ENCODE measurements around the gene HDAC7.

The HDAC7 gene

DNA sequence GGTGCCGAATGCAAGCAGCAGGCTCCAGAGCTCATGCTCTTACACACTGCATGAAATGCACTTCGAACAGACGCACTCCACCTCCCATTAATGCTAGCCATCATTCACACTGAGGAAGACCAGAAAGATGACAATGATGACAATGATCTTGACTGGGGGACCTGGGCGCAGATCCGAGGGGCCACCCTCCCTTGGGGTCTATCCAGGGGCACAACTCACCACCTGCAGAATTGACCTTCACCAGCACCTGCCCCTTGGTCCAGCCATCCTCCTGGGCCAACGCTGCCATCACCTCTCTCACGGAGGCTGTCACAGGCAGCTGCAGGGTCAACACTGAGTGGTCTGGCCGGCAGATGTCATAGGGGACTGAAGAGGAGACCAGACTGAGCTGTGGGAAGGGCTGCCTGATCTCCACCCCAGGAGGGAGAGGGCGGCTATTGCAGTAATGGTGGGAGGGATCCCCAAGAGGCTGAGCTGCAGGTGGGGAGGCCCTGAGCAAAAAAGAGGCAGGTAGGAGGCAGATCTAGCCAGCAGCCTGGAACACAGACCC, 76.3 kb downstream of the HDAC7 start:
- no peak for DNase-seq

- DNase-seq: no peak
These were observed 77.4 kb downstream of the HDAC7 start for GRCh38 chr12:47742253-47742825.

GRCh38 chr12:47741340-47741703, 78.4 kb downstream of the HDAC7 start:
- no peak for DNase-seq

- no peak for DNase-seq
These were observed 78.9 kb downstream of the HDAC7 start for GRCh38 chr12:47740606-47741339.

DNA sequence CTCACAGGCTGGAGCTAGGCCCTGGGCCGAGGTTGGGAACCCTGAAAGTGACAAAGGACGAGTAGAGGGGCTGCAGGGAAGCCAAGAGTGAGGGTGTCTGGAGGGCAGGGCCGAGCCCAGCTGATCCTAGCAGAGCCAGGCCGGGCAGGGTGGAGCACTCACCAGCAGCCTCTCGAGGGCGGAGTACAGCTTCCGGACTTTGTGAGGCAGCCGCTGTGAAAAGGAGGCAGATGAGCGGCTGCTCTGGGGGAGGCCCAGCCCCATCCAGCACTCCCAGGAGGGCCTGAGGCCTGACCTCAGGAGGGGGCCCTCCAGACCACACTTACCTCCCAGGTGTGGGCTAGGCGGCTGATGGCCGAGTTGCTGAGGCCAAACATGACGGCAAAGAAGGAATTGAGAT, 79.7 kb downstream of the HDAC7 start:
- DNase-seq: no peak

GRCh38 chr12:47739297-47739696, 80.4 kb downstream of the HDAC7 start:
- no peak for DNase-seq

- no peak for DNase-seq
These were observed 81.6 kb downstream of the HDAC7 start for GRCh38 chr12:47737936-47738594.

DNA sequence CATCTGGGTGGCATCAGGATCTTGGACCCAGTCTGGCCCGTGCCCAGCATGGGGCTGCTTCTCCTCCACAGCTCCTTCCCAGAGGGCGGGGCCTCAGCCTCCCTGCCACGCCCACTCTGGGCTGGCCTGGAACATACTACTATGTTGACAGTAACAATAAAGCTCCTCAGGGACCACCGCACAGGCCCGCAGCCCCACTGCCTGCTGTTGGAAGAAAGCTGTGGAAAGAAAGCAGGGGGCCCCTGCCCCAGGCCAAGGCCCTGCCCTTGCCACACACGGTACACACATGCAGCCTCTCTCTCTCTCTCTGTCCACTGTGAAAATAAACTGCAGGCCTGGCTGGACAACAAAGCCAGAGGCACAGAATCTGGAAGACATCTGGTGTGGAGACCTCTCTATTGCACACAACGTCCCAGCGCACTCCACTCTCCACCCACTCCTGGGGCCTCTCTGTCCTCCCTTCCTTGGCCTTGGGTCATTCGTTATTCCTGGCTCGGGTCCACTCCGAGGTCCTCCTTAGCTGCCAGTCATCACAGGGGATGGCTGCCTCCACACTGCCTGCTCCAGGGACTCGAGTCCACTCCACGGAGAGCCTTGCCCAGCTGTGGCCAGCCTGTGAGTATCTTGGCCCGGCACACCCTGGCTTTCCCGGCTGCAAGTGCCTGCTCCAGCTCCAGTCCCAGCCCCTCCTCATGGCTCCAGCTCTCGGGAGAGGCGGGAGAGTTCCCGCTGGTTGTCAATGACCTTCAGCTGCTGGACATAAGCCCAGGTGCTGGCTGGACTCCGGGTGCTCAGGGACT, 82.6 kb downstream of the HDAC7 start:
- no peak for DNase-seq

GRCh38 chr12:47736216-47736615, 83.5 kb downstream of the HDAC7 start:
- no peak for DNase-seq

- no peak for DNase-seq
These were observed 84.1 kb downstream of the HDAC7 start for GRCh38 chr12:47735649-47736048.

DNA sequence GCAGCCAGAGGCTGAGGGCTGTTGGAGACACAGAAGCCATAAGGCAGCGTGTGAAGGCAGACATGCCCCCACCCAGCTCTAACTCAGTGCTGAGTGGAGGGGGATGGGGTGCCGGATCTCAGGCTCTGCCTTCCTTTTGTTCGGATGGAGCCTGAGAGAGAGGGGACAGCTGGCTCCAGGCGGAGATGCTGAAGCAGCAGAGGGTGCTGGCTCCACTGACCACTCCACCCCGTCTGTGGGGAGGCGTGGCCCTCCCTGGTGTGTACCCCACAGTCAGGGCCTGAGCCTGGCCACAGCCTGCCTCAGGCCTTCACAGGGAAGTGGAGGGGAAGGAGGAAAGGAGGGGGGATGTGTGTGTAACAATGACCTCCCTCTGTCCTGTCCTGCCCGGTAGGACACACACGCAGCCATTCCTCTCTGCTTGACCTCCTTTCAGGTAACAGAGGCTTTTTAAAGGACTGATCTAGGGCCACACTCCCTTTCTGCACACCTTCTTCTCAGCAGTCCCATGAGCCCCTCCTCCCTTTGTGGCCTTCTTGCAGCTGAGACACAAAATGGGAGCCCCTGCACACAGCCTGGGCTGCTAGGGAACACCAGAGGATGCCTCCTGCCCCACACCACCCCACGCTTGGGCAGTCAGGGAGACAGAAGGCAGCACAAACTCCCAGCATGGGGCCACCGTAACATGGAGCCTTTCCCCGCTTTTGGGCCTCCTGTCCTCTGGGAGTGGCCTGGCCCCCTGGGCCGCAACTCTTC, 84.8 kb downstream of the HDAC7 start:
- DNase-seq: no peak

DNA sequence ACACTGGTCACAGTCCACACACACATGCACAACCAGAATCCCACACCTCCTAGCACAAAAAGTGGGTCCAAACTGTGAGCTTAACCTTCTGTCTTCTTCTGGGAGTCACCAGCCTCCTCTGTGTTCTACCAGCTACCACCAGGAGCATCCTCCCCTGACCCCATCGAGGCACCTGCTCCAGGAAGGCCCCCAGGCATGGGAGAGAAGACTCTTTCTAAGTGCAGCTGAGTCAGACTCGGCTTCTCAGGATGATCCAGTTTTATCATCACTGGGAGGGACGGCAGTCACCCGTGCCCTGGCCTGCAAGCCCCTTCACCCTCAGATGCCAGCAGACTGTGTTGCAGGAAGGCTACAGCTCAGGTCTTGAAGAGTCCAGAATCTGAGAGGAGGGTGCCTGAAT, 86.6 kb downstream of the HDAC7 start:
- no peak for DNase-seq
